ENCODE measurements around the gene TMEM129.

- TF ChIP-seq CTCF (IDR thresholded peaks at IDR 0.05; ENCODE audit: low read depth, low read length), result no peak
- no peak for TF ChIP-seq POLR2A (IDR thresholded peaks at IDR 0.05; ENCODE audit: extremely low read depth, insufficient read length)
Measured at GRCh38 chr4:1756893-1757779, 36.0 kb upstream of the TMEM129 start.

Data from NB4 (cell line).